HEK293 (cell line): Measurements from ENCODE around the gene BOK.

ENCODE experiments used
- CTCF ChIP-seq: fragments of 450-650 bp; formaldehyde crosslinking; IDR thresholded peaks from 2 replicates; pipeline ENCODE4 v1.5.1; 2016; ENCODE audit warnings: missing biosample characterization, missing genetic modification characterization
- EGR2 ChIP-seq: fragments of 450-650 bp; formaldehyde crosslinking; IDR thresholded peaks from 2 replicates; pipeline ENCODE4 v1.5.1; 2016; ENCODE audit warnings: low read depth, missing biosample characterization, missing genetic modification characterization
- GLI4 ChIP-seq: fragments of 450-650 bp; formaldehyde crosslinking; IDR thresholded peaks from 2 replicates; pipeline ENCODE4 v1.5.1; 2016; ENCODE audit warnings: missing biosample characterization, missing genetic modification characterization
- GLIS1 ChIP-seq: fragments of 450-650 bp; formaldehyde crosslinking; IDR thresholded peaks from 2 replicates; pipeline ENCODE4 v1.5.1; 2016; ENCODE audit warnings: missing biosample characterization, missing genetic modification characterization
- KLF9 ChIP-seq: fragments of 450-650 bp; formaldehyde crosslinking; IDR thresholded peaks from 2 replicates; pipeline ENCODE4 v1.5.1; 2016; ENCODE audit warnings: missing biosample characterization, missing genetic modification characterization, low read depth
- MYNN ChIP-seq: fragments of 450-650 bp; formaldehyde crosslinking; IDR thresholded peaks from 2 replicates; pipeline ENCODE4 v1.5.1; 2016; ENCODE audit warnings: missing biosample characterization, missing genetic modification characterization, borderline replicate concordance
- PRDM10 ChIP-seq: fragments of 450-650 bp; formaldehyde crosslinking; IDR thresholded peaks from 2 replicates; pipeline ENCODE4 v1.5.1; 2016; ENCODE audit warnings: missing biosample characterization, missing genetic modification characterization
- SALL2 ChIP-seq: fragments of 450-650 bp; formaldehyde crosslinking; IDR thresholded peaks from 2 replicates; pipeline ENCODE4 v1.5.0; 2017; ENCODE audit warnings: missing biosample characterization, mild to moderate bottlenecking, missing genetic modification characterization, borderline replicate concordance
- TSHZ1 ChIP-seq: fragments of 450-650 bp; formaldehyde crosslinking; IDR thresholded peaks from 2 replicates; pipeline ENCODE4 v1.5.1; 2016; ENCODE audit warnings: missing biosample characterization, missing genetic modification characterization, borderline replicate concordance
- ZBTB10 ChIP-seq: fragments of 450-650 bp; formaldehyde crosslinking; IDR thresholded peaks from 2 replicates; pipeline ENCODE4 v1.5.1; 2016; ENCODE audit warnings: missing biosample characterization, missing genetic modification characterization
- ZBTB48 ChIP-seq: fragments of 450-650 bp; formaldehyde crosslinking; IDR thresholded peaks from 2 replicates; pipeline ENCODE4 v1.5.1; 2016; ENCODE audit warnings: missing biosample characterization, missing genetic modification characterization
- ZBTB8A ChIP-seq: fragments of 450-650 bp; formaldehyde crosslinking; IDR thresholded peaks from 2 replicates; pipeline ENCODE4 v1.5.1; 2016; ENCODE audit warnings: missing biosample characterization, missing genetic modification characterization
- ZIC2 ChIP-seq: fragments of 450-650 bp; formaldehyde crosslinking; IDR thresholded peaks from 2 replicates; pipeline ENCODE4 v1.5.1; 2016; ENCODE audit warnings: missing biosample characterization, missing genetic modification characterization
- ZNF10 ChIP-seq: fragments of 450-650 bp; formaldehyde crosslinking; IDR thresholded peaks from 2 replicates; pipeline ENCODE4 v1.5.1; 2017; ENCODE audit warnings: missing biosample characterization, missing genetic modification characterization
- ZNF133 ChIP-seq: fragments of 450-650 bp; formaldehyde crosslinking; IDR thresholded peaks from 2 replicates; pipeline ENCODE4 v1.5.1; 2016; ENCODE audit warnings: missing biosample characterization, missing genetic modification characterization
- ZNF169 ChIP-seq: fragments of 450-650 bp; formaldehyde crosslinking; IDR thresholded peaks from 2 replicates; pipeline ENCODE4 v1.5.1; 2016; ENCODE audit warnings: missing biosample characterization, missing genetic modification characterization
- ZNF184 ChIP-seq: fragments of 450-650 bp; IDR thresholded peaks from 2 replicates; pipeline ENCODE4 v1.5.1; 2018; ENCODE audit warnings: missing biosample characterization, mild to moderate bottlenecking, missing genetic modification characterization
- ZNF280C ChIP-seq: fragments of 450-650 bp; formaldehyde crosslinking; IDR thresholded peaks from 2 replicates; pipeline ENCODE4 v1.5.1; 2016; ENCODE audit warnings: missing biosample characterization, missing genetic modification characterization
- ZNF426 ChIP-seq: fragments of 450-650 bp; formaldehyde crosslinking; IDR thresholded peaks from 2 replicates; pipeline ENCODE4 v1.5.1; 2017; ENCODE audit warnings: missing biosample characterization, missing genetic modification characterization, mild to moderate bottlenecking, inconsistent platforms, moderate library complexity
- ZNF624 ChIP-seq: fragments of 450-650 bp; formaldehyde crosslinking; IDR thresholded peaks from 2 replicates; pipeline ENCODE4 v1.5.1; 2017; ENCODE audit warnings: missing biosample characterization, missing genetic modification characterization
- ZNF747 ChIP-seq: fragments of 450-650 bp; formaldehyde crosslinking; IDR thresholded peaks from 2 replicates; pipeline ENCODE4 v1.5.1; 2016; ENCODE audit warnings: missing biosample characterization, missing genetic modification characterization
- ZNF76 ChIP-seq: fragments of 450-650 bp; formaldehyde crosslinking; IDR thresholded peaks from 2 replicates; pipeline ENCODE4; 2016; ENCODE audit warnings: low read depth, missing biosample characterization, missing genetic modification characterization, borderline replicate concordance
- ZSCAN5A ChIP-seq: fragments of 450-650 bp; formaldehyde crosslinking; IDR thresholded peaks from 2 replicates; pipeline ENCODE4 v1.5.1; 2016; ENCODE audit warnings: missing biosample characterization, missing genetic modification characterization

BOK gene

GRCh38 chr2:241609859-241610793, 51.6 kb downstream of the BOK start (continued):
- TF ChIP-seq MYNN (tag by site-specific recombination): no peak
- no peak for TF ChIP-seq ZNF76 (tag by site-specific recombination)
- TF ChIP-seq ZNF184 (tag by site-specific recombination): no peak
- no peak for TF ChIP-seq ZNF624 (tag by site-specific recombination)
- peak; percentile 60; the same call in 1 of the 2 replicates for TF ChIP-seq KLF9 (tag by site-specific recombination)
- TF ChIP-seq ZBTB10 (tag by site-specific recombination): no peak
- no peak for TF ChIP-seq ZNF133 (tag by site-specific recombination)
- no peak for TF ChIP-seq GLI4 (tag by site-specific recombination)
- TF ChIP-seq ZBTB48 (tag by site-specific recombination): 0 out of 2 replicates have a peak, but pooled peaks have one; percentile 25
- no peak for TF ChIP-seq ZNF747 (tag by site-specific recombination)
- TF ChIP-seq TSHZ1 (tag by site-specific recombination): no peak
- TF ChIP-seq GLIS1 (tag by site-specific recombination): peak; percentile 84
- peak; percentile 20; the same call in 1 of the 2 replicates for TF ChIP-seq PRDM10
- peak; percentile 77; the same call in 1 of the 2 replicates for TF ChIP-seq CTCF (tag by site-specific recombination)
- TF ChIP-seq ZNF280C (tag by site-specific recombination): no peak
- TF ChIP-seq ZNF169 (tag by site-specific recombination): no peak
- peak; percentile 98 for TF ChIP-seq ZBTB8A
- no peak for TF ChIP-seq ZSCAN5A (tag by site-specific recombination)
- TF ChIP-seq ZNF426 (tag by site-specific recombination): no peak
- TF ChIP-seq EGR2 (tag by site-specific recombination): peak; percentile 60
- TF ChIP-seq ZIC2: 0 out of 2 replicates have a peak, but pooled peaks have one; percentile 26
- TF ChIP-seq SALL2 (tag by site-specific recombination): no peak
- 0 out of 2 replicates have a peak, but pooled peaks have one; percentile 19 for TF ChIP-seq ZNF10 (tag by site-specific recombination)
